GM10847 (cell line): ENCODE data around the gene PPP2R2D.

Experiments
- POLR2A ChIP-seq: IDR thresholded peaks from 2 replicates; pipeline ENCODE4 v1.6.1; 2011; ENCODE audit not compliant: insufficient read length; ENCODE audit errors: extremely low read depth

PPP2R2D gene

DNA sequence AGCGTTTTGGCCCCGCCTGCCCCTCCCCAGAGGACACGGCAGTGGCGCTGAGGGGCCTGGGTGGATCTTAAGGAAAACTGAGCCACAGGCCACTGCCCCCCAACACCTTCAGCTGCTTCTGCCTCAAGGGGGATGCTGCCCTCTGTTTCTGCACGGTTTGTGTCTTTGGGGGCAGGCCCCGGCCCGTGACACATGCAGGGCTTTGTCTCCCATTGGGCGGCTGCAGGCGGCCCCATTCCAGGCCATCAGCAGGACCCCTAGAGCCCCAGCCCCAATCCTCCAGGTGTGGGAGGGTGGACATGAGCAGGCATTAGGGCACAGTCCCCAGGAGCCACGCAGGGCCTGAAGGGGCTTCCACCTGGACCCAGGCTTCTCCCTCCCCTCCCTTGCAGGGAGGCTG is 25.3 kb upstream of the PPP2R2D start:
- no peak for TF ChIP-seq POLR2A

GRCh38 chr10:131876017-131876416 is 24.8 kb upstream of the PPP2R2D start:
- TF ChIP-seq POLR2A: no peak

DNA sequence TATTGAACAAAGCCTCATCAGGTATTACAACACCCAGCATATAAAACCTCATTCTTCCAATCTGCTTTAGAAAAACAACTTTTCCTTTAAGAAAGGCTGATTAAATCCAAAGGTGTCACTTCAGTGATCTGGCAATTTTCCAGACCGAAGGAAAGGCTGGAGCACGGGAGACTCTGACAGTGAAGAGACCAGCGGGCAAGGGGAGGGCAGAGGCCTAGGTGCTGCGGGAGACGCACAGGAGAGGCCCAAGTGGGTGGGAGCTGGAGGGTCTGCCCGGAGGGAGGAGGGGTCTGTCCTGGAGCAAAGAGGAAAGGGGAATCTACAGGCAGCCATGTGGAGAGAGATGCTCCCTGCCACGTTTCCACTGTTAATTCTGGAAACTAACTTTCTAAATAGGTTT is 24.3 kb upstream of the PPP2R2D start:
- TF ChIP-seq POLR2A: no peak

- TF ChIP-seq POLR2A: no peak
These were observed 20.7 kb upstream of the PPP2R2D start for GRCh38 chr10:131880016-131880590.

- TF ChIP-seq POLR2A: no peak
These were observed 19.5 kb upstream of the PPP2R2D start for GRCh38 chr10:131881104-131881880.

DNA sequence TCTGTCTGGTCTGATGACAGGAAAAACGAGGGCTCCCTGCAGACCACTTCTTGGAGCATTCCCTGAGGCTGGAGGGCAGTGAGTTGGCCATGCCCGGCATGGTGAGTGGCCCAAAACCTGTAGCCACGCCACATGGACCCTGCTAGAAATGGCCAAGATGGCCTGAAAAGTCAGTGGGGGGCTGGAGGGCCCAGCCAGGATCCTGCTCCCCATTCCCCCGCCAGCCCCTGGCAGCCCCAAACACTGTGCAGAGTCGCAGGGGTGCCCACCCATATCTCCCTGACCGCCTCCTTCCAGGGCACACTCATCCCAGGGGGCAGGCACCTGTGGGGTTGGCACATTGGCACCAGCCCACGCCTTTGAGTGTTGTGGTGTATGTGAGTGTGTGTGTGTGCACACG is 18.7 kb upstream of the PPP2R2D start:
- TF ChIP-seq POLR2A: no peak

- TF ChIP-seq POLR2A: no peak
These were observed 18.0 kb upstream of the PPP2R2D start for GRCh38 chr10:131882590-131883451.

- TF ChIP-seq POLR2A: no peak
These were observed 15.2 kb upstream of the PPP2R2D start for GRCh38 chr10:131885391-131886165.

DNA sequence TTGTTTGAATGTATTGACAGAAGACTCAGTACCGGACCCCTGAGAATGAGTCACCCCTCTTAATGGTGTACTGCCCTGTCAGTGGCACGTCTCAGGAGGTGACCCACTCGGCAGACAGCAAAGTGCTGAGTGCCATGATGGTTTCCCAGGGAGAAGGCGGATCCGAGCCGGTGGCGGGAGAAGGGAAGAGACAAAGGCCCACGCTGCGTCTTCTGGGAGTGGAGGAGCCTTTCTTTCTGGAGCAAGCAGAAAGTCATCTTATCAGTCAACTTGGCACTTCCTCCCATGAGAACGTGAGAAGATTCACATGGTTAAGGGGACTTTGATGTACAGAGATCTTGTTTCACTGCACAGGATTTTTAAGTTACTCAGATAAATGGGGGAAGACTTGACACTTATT is 14.6 kb upstream of the PPP2R2D start:
- TF ChIP-seq POLR2A: no peak

GRCh38 chr10:131888186-131888604 is 12.6 kb upstream of the PPP2R2D start:
- TF ChIP-seq POLR2A: no peak

DNA sequence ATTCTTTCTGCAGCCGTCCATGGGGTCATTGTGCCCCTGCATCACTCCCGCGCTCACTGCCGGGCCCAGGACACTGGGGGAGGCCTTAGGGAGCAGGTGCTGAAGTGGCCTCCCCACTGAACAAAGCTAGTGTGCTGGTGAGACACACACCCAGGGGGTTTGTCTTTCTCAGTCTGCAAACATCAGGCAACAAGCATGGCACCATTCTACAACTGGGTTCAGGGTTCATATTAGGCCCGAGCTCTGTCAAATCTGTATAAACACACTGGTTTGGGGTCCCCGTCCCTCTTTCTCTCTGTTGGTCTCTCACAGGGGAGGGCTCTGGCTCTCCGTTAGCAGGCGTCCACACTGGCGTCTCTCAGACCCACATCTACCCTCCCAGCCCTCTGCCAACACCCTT is 11.1 kb upstream of the PPP2R2D start:
- no peak for TF ChIP-seq POLR2A

DNA sequence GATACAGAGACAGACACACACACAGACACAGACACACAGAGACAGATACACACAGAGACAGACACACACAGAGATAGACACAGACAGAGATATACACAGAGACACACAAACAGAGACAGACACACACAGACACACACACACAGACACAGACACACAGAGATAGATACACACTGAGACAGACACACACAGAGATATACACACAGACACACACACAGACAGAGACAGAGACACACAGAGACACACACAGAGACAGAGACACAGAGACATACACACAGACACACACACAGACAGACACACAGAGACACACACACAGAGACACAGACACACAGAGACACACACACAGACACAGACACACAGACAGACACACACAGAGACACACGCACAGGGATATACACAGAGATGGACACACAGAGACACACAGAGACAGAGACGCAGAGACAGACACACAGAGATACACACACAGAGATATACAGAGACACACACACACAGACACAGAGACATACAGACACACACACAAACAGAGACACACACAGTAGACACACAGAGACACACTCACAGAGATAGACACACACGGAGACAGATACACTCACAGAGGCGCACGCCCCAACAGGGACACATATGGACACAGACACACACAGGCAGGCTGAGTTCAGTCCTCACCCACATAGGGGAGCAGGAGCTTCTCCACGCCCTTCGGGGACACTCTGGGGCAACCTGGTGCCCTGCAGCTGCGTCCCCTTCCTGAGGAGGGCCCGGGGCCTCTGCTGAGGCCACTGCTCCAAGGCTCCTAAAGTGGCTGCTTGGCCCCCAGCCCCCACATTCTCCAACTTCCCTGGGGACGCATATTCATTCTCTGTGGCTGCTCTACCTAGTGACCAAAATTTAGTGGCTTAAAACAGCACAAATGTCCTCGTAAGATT is 10.3 kb upstream of the PPP2R2D start:
- TF ChIP-seq POLR2A: no peak

DNA sequence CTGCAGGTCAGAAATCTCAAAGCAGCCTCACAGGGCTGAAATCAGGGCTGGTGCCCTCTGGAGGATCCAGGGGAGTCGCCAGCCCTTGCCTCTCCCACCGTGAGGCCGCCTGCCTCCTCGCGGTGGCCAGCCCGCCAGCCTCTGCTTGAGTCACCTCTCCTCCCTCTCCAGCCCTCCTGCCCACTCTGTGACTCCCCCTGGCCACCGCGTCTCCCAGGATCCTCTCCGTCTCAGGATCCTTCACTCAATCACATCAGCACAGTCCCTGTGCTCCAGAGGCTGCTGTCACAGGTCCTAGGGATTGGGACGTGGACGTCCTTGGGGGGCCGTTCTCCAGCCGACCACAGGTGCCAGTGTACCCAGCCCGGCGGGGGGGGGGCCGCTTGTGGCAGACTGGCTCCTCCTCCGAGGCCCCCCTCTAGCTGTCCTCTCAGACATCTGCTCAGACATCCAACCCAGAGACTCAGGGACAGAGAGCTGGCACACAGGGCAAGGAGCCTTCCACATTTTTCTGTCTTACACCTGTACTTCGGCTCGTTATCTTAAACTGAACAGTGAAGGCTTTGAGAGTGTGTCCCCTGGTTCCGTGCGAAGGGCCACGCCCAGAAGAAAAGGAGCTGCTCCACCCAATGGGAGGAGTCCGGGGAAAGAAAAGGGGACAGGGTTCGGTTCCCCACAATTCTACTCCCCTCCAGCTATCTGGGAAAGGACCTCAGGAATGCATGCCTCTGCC is 9.4 kb upstream of the PPP2R2D start:
- no peak for TF ChIP-seq POLR2A
